ENCODE data around the gene GYS1. TPM values are rescaled to one million over a fixed set of nuclear protein-coding genes. Genes with fewer than 3 reads are reported as not detected.

GYS1 gene
- total RNA-seq, 1 donor from 2014 or later = 56.2 TPM

GRCh38 chr19:48987323-48987722 lies 5.8 kb downstream of the GYS1 start:
- peaks cover 8% of the 10 kb centered on the region for H3K36me3 Mint-ChIP-seq (ENCODE audit: low read depth)
- H3K9me3 Mint-ChIP-seq = no peaks in the 10 kb centered on the region
- H3K4me1 Mint-ChIP-seq = peaks cover 13% of the 10 kb centered on the region
- TF ChIP-seq CTCF (conservative IDR thresholded peaks at IDR 0.05) = no peak
- no peak for DNase-seq (ENCODE audit: low read depth, low spot score)
- no peak overlapping the region for H3K4me3 Mint-ChIP-seq
- H3K27ac Mint-ChIP-seq (ENCODE audit: unreplicated experiment) = no peak overlapping the region
- H3K27me3 Mint-ChIP-seq (ENCODE audit: low read depth) = no peaks in the 10 kb centered on the region

- no peak for DNase-seq (ENCODE audit: low read depth, low spot score)
- Mint-ChIP-seq H3K36me3 (ENCODE audit: low read depth) (peaks cover 11% of the 10 kb centered on the region), H3K4me3 (no peak overlapping the region), H3K27ac (ENCODE audit: unreplicated experiment) (no peak overlapping the region), H3K4me1 (peaks cover 9% of the 10 kb centered on the region), H3K27me3 (ENCODE audit: low read depth) (no peaks in the 10 kb centered on the region), H3K9me3 (no peaks in the 10 kb centered on the region)
- no peak for TF ChIP-seq CTCF (conservative IDR thresholded peaks at IDR 0.05)
Measured at GRCh38 chr19:48986211-48986610, 6.9 kb downstream of the GYS1 start.

- TF ChIP-seq CTCF (conservative IDR thresholded peaks at IDR 0.05) = no peak
- Mint-ChIP-seq H3K4me1 (peaks cover 5% of the 10 kb centered on the region), H3K36me3 (ENCODE audit: low read depth) (peaks cover 11% of the 10 kb centered on the region), H3K27ac (ENCODE audit: unreplicated experiment) (no peak overlapping the region), H3K9me3 (no peaks in the 10 kb centered on the region), H3K4me3 (no peak overlapping the region), H3K27me3 (ENCODE audit: low read depth) (no peaks in the 10 kb centered on the region)
- no peak for DNase-seq (ENCODE audit: low read depth, low spot score)
Measured at GRCh38 chr19:48985711-48986110, 7.4 kb downstream of the GYS1 start.

- TF ChIP-seq CTCF (conservative IDR thresholded peaks at IDR 0.05) = no peak
- Mint-ChIP-seq H3K9me3 (no peaks in the 10 kb centered on the region), H3K4me3 (no peak overlapping the region), H3K4me1 (no peaks in the 10 kb centered on the region), H3K36me3 (ENCODE audit: low read depth) (peaks cover 10% of the 10 kb centered on the region), H3K27ac (ENCODE audit: unreplicated experiment) (no peak overlapping the region), H3K27me3 (ENCODE audit: low read depth) (no peaks in the 10 kb centered on the region)
- no peak for DNase-seq (ENCODE audit: low read depth, low spot score)
Measured at GRCh38 chr19:48982280-48982679, 10.8 kb downstream of the GYS1 start.

GRCh38 chr19:48977061-48977460 lies 16.0 kb downstream of the GYS1 start:
- Mint-ChIP-seq H3K36me3 (ENCODE audit: low read depth) (peaks cover 7% of the 10 kb centered on the region), H3K27ac (ENCODE audit: unreplicated experiment) (no peak overlapping the region), H3K4me3 (no peak overlapping the region), H3K4me1 (no peaks in the 10 kb centered on the region), H3K9me3 (no peaks in the 10 kb centered on the region), H3K27me3 (ENCODE audit: low read depth) (no peaks in the 10 kb centered on the region)
- no peak for DNase-seq (ENCODE audit: low read depth, low spot score)
- TF ChIP-seq CTCF (conservative IDR thresholded peaks at IDR 0.05) = no peak

All from neural crest cell (in vitro differentiated cells).